OCI-LY1 (cell line): ENCODE data around the gene PGBD5.

Experiments used
- EZH2 ChIP-seq: fragments of 200-600 bp; sonication (generic), shearing (Covaris generic); IDR thresholded peaks from 2 replicates; pipeline ENCODE4 v1.8.0; 2017; ENCODE audit warnings: borderline replicate concordance, mixed run types, mild to moderate bottlenecking, antibody characterized with exemption, low read length, moderate library complexity, mixed read lengths
- TF ChIP-seq, protein P1 (sequence below): fragments of 200-600 bp; sonication (generic), shearing (Covaris generic); IDR thresholded peaks from 2 replicates; pipeline ENCODE4 v1.5.1; 2017; ENCODE audit warnings: mild to moderate bottlenecking, antibody characterized with exemption, low read length, moderate library complexity, mixed read lengths

DNA sequence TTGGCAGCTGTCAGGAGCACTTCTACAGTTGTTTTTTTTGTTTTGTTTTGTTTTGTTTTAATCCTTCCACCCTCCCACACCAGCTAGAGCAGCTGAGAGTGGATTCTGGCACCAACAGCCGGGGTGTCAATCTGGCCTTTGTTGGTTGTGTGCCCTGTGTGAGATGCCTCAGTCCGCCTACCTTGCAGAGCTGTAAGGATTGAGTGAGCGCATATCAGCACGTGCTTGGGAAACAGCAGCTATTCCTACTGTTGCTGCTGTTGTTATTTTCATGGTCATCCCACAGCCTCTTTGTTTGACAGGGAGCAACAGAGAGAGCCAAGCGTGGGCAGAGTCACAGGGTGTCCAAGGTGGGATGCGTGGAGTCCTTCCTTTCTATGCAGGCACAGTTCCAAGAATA, 50.4 kb downstream of the PGBD5 start:
- TF ChIP-seq, protein P1, sequence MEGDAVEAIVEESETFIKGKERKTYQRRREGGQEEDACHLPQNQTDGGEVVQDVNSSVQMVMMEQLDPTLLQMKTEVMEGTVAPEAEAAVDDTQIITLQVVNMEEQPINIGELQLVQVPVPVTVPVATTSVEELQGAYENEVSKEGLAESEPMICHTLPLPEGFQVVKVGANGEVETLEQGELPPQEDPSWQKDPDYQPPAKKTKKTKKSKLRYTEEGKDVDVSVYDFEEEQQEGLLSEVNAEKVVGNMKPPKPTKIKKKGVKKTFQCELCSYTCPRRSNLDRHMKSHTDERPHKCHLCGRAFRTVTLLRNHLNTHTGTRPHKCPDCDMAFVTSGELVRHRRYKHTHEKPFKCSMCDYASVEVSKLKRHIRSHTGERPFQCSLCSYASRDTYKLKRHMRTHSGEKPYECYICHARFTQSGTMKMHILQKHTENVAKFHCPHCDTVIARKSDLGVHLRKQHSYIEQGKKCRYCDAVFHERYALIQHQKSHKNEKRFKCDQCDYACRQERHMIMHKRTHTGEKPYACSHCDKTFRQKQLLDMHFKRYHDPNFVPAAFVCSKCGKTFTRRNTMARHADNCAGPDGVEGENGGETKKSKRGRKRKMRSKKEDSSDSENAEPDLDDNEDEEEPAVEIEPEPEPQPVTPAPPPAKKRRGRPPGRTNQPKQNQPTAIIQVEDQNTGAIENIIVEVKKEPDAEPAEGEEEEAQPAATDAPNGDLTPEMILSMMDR: no peak
- TF ChIP-seq EZH2: no peak
